ENCODE results near the gene FAM170B. TPM values are rescaled to one million over a fixed set of nuclear protein-coding genes. Genes with fewer than 3 reads are reported as not detected.

FAM170B gene
- polyA plus RNA-seq, 10 donors: 0.08 TPM; not detected in 9

Other genes with a start within 250 kb of the FAM170B start
- gene LRRC18, start 194.2 kb downstream of the FAM170B start, polyA plus RNA-seq (ENCODE audit: insufficient read length in 10 of 10): under 1 TPM in 4 of 10 donors, not detected in 6; 0.10 to 0.15 (median 0.14) TPM
- 10 to 100 TPM; 36.6 to 60.5 (median 42.9) TPM for gene VSTM4, start 18.5 kb downstream of the FAM170B start, polyA plus RNA-seq (ENCODE audit: insufficient read length in 10 of 10)
- gene TMEM273, start 54.4 kb upstream of the FAM170B start, polyA plus RNA-seq (ENCODE audit: insufficient read length in 10 of 10): 1 to 10 TPM; 4.2 to 8.8 (median 6.2) TPM
- gene C10orf71, start 165.1 kb upstream of the FAM170B start, polyA plus RNA-seq (ENCODE audit: insufficient read length in 10 of 10): 10 to 100 TPM; 12.0 to 40.0 (median 28.3) TPM